ENCODE measurements around the gene SSTR4. TPM values are rescaled to one million over a fixed set of nuclear protein-coding genes. Genes with fewer than 3 reads are reported as not detected.

Gene SSTR4
- total RNA-seq, 1 experiment from 2014 or later: not detected

GRCh38 chr20:22999756-23000155 lies 35.4 kb upstream of the SSTR4 start:
- POLR2A ChIA-PET (ENCODE audit: unreplicated experiment): no interaction called here
- Histone ChIP-seq H3K9me3 (ENCODE audit: insufficient read depth, low read depth) (no peaks in the 10 kb centered on the region), H3F3A (ENCODE audit: insufficient read depth, low read depth) (no peaks in the 10 kb centered on the region), H3K79me2 (ENCODE audit: low read depth) (no peaks in the 10 kb centered on the region), H3K36me3 (ENCODE audit: low read depth) (no peaks in the 10 kb centered on the region), H3K27me3 (ENCODE audit: insufficient read depth, low read depth) (peaks cover 3% of the 10 kb centered on the region; the same call in 1 of the 2 replicates), H2AFZ (no peak overlapping the region), H3K4me1 (replicated peaks; ENCODE audit: insufficient read depth) (no peaks in the 10 kb centered on the region), H3K27ac (no peak overlapping the region), H3K4me2 (no peak overlapping the region), H4K20me1 (ENCODE audit: insufficient read depth) (no peaks in the 10 kb centered on the region), H3K4me3 (no peak overlapping the region), H3K9me2 (ENCODE audit: insufficient read depth) (no peaks in the 10 kb centered on the region)
- no peak for DNase-seq
- intact Hi-C loops (cut with micrococcal nuclease; ENCODE audit: unreplicated experiment): no loop called here
- TF ChIP-seq, protein P1, sequence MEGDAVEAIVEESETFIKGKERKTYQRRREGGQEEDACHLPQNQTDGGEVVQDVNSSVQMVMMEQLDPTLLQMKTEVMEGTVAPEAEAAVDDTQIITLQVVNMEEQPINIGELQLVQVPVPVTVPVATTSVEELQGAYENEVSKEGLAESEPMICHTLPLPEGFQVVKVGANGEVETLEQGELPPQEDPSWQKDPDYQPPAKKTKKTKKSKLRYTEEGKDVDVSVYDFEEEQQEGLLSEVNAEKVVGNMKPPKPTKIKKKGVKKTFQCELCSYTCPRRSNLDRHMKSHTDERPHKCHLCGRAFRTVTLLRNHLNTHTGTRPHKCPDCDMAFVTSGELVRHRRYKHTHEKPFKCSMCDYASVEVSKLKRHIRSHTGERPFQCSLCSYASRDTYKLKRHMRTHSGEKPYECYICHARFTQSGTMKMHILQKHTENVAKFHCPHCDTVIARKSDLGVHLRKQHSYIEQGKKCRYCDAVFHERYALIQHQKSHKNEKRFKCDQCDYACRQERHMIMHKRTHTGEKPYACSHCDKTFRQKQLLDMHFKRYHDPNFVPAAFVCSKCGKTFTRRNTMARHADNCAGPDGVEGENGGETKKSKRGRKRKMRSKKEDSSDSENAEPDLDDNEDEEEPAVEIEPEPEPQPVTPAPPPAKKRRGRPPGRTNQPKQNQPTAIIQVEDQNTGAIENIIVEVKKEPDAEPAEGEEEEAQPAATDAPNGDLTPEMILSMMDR (conservative IDR thresholded peaks at IDR 0.05): no peak
- no peak for TF ChIP-seq EZH2 (IDR thresholded peaks at IDR 0.05; ENCODE audit: low read depth)
- no TSS peak for BruUV-seq (replicated peaks)
- CTCF ChIA-PET: no interaction called here

DNA sequence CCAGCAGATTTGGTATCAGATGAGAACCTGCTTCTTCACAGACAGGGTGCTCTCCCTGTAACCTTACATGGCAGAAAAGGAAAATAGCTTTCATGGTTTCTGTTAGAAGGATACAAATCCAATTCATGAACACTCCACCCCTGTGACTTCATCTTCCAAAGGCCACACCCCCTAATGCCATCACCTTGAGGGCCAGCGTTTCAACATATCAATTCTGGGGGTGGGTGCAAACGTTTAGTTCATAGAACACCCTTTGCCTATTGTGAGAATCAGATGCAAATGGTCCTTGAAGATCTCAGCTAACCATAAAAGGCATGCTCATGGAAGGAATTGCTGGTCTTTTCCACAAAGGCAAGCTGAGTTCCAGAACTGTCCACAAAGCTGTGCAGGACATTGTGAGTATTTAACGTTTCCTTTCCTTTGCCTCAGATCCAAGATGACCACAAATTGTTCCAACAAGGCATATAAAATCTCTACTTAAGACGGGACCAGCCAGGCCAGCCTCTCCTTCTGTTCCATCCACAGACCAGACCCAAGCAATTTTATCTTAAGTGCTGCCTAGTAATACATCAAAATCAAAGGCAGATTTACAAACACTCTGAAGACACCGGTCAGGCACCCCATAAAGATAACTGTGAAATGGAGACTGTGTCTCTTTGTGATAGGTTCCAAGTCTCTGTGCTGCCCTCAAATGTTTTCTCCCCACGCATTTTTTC lies 34.7 kb upstream of the SSTR4 start:
- Histone ChIP-seq H3K27ac (no peak overlapping the region), H3F3A (ENCODE audit: insufficient read depth, low read depth) (no peaks in the 10 kb centered on the region), H2AFZ (no peak overlapping the region), H3K4me2 (no peak overlapping the region), H3K4me1 (replicated peaks; ENCODE audit: insufficient read depth) (no peaks in the 10 kb centered on the region), H3K4me3 (no peak overlapping the region), H3K79me2 (ENCODE audit: low read depth) (no peaks in the 10 kb centered on the region), H3K36me3 (ENCODE audit: low read depth) (no peaks in the 10 kb centered on the region), H3K9me2 (ENCODE audit: insufficient read depth) (no peaks in the 10 kb centered on the region), H3K27me3 (ENCODE audit: insufficient read depth, low read depth) (peaks cover 3% of the 10 kb centered on the region; the same call in 1 of the 2 replicates), H4K20me1 (ENCODE audit: insufficient read depth) (no peaks in the 10 kb centered on the region), H3K9me3 (ENCODE audit: insufficient read depth, low read depth) (no peaks in the 10 kb centered on the region)
- BruUV-seq (replicated peaks): no TSS peak
- intact Hi-C loops (cut with micrococcal nuclease; ENCODE audit: unreplicated experiment): no loop called here
- POLR2A ChIA-PET (ENCODE audit: unreplicated experiment): no interaction called here
- TF ChIP-seq EZH2 (IDR thresholded peaks at IDR 0.05; ENCODE audit: low read depth): no peak
- TF ChIP-seq, protein P1 (conservative IDR thresholded peaks at IDR 0.05): no peak
- DNase-seq: no peak
- CTCF ChIA-PET: no interaction called here

DNA sequence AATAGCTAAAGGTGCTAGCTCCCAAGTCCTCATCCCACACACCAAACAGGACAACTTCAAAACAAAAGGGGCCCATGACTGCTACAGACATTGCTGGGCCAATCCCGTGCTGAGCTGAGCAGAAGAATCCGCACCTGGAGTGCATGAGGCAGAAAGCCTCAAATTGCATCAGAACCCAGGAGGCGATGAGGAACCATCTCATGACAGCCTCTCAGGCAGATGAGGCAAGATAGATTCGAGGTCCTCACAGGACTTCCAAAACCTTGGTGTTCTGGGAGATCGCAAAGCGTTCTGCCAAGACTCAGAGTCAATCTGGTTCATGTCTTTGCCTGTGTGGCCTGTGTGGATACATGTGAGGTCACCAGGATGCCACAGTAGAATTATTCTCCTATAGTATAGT lies 32.8 kb upstream of the SSTR4 start:
- CTCF ChIA-PET: no interaction called here

More for the DNA sequence above, 32.8 kb upstream of the SSTR4 start:
- intact Hi-C loops (cut with micrococcal nuclease; ENCODE audit: unreplicated experiment): no loop called here
- no TSS peak for BruUV-seq (replicated peaks)
- TF ChIP-seq, protein P1 (conservative IDR thresholded peaks at IDR 0.05): no peak
- no peak for TF ChIP-seq EZH2 (IDR thresholded peaks at IDR 0.05; ENCODE audit: low read depth)
- Histone ChIP-seq H3K79me2 (ENCODE audit: low read depth) (no peaks in the 10 kb centered on the region), H3K36me3 (ENCODE audit: low read depth) (no peaks in the 10 kb centered on the region), H3K4me1 (replicated peaks; ENCODE audit: insufficient read depth) (no peaks in the 10 kb centered on the region), H3F3A (ENCODE audit: insufficient read depth, low read depth) (no peaks in the 10 kb centered on the region), H3K27me3 (ENCODE audit: insufficient read depth, low read depth) (no peaks in the 10 kb centered on the region), H3K9me2 (ENCODE audit: insufficient read depth) (no peaks in the 10 kb centered on the region), H3K9me3 (ENCODE audit: insufficient read depth, low read depth) (no peaks in the 10 kb centered on the region), H3K4me2 (no peak overlapping the region), H4K20me1 (ENCODE audit: insufficient read depth) (no peaks in the 10 kb centered on the region), H3K4me3 (no peak overlapping the region), H3K27ac (no peak overlapping the region), H2AFZ (no peak overlapping the region)
- POLR2A ChIA-PET (ENCODE audit: unreplicated experiment): no interaction called here
- no peak for DNase-seq

Data from PC-9 (cell line).